AG09309 (cell line): ENCODE results near the gene GABARAPL1.
"Not testable (repeated sequence)": the region's sequence is repeated elsewhere in the genome, so short reads cannot be mapped to it uniquely, and the experiment has no call there.

ENCODE experiments used
- DNase-seq: peaks from one replicate; pipeline ENCODE4 v3.0.0-alpha.2; 2010; ENCODE audit warnings: low read depth
- H3K4me3 ChIP-seq: 2 replicates; pipeline ENCODE4 v1.5.1; 2011; ENCODE audit warnings: mild to moderate bottlenecking, low read depth, low read length, moderate library complexity; ENCODE audit not compliant: control insufficient read depth
- CTCF ChIP-seq: IDR thresholded peaks from 2 replicates; pipeline ENCODE4 v1.5.1; 2011; ENCODE audit warnings: mild to moderate bottlenecking, low read depth, low read length, inconsistent platforms; ENCODE audit not compliant: insufficient read depth, control insufficient read depth; ENCODE audit errors: missing control alignments

Gene GABARAPL1

GRCh38 chr12:10197879-10198278 is 14.8 kb upstream of the GABARAPL1 start:
- no peak overlapping the region for H3K4me3 ChIP-seq
- TF ChIP-seq CTCF, result no peak
- no peak for DNase-seq

DNA sequence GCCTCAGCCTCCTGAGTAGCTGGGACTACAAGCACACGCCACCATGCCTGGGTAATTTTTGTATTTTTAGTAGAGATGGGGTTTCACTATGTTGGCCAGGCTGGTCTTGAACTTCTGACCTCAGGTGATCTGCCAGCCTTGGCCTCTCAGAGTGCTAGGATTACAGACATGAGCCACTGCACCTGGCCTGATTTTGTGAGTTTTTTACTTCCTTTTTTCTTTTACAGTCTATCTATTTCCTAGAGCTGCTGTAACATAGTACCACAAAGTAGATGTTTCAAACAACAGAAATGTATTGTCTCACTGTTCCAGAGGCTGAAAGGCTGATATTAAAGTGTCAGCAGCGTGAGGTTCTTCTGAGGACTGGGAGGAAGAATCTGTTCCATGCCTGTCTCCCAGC is 8.2 kb upstream of the GABARAPL1 start:
- not testable (repeated sequence) for H3K4me3 ChIP-seq, DNase-seq

DNA sequence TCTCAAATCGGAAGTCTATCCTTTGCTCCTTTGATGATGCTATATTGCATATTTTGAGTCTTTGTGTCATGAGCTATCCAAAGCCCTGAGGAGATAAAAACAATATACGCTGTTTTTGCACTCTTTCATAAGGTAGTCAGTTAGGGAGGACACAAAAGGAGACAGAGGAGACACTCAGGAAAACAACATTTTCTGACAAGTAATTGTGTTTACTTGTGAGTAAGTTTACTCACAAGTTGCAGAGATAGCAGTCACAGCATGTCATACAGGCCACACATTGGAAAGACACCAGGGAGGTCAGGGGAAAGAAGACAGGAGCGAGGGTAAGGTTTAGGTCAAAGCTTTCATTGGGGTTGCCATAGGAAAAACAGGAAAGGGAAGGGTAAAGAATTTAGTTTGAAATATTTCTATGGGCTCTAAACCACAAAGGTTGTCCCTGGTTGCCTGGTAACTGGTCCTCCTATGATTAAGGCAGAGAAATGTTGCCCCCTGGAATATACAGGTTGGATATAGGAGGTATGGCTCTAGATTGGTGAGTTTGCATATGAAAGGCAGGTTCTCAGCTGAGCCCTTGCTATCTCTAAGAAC is 7.4 kb upstream of the GABARAPL1 start:
- no peak overlapping the region for H3K4me3 ChIP-seq
- DNase-seq, result no peak
- TF ChIP-seq CTCF, result no peak

DNA sequence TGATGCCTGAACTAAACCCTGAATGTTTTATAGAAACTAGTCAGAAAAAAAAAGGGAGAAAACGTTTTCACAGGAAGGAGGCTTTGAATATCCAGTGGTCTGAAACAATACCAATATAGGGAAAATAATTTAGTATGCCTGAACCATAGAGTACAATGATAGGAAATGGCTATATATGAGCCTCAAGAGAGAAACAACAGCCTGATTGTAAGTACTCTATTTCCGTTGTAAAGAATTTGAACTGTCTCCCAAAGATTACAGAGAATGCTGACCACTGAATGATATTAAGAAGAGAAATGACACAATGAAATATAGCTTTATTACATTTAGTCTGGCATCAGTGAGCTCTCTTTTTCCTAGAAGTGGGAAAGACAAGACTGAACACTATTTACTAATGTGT is 5.5 kb upstream of the GABARAPL1 start:
- no peak for DNase-seq
- no peak for TF ChIP-seq CTCF
- H3K4me3 ChIP-seq, result no peak overlapping the region

- no peak overlapping the region for H3K4me3 ChIP-seq
- TF ChIP-seq CTCF, result no peak
- no peak for DNase-seq
Measured at GRCh38 chr12:10210225-10210624, 2.5 kb upstream of the GABARAPL1 start.

DNA sequence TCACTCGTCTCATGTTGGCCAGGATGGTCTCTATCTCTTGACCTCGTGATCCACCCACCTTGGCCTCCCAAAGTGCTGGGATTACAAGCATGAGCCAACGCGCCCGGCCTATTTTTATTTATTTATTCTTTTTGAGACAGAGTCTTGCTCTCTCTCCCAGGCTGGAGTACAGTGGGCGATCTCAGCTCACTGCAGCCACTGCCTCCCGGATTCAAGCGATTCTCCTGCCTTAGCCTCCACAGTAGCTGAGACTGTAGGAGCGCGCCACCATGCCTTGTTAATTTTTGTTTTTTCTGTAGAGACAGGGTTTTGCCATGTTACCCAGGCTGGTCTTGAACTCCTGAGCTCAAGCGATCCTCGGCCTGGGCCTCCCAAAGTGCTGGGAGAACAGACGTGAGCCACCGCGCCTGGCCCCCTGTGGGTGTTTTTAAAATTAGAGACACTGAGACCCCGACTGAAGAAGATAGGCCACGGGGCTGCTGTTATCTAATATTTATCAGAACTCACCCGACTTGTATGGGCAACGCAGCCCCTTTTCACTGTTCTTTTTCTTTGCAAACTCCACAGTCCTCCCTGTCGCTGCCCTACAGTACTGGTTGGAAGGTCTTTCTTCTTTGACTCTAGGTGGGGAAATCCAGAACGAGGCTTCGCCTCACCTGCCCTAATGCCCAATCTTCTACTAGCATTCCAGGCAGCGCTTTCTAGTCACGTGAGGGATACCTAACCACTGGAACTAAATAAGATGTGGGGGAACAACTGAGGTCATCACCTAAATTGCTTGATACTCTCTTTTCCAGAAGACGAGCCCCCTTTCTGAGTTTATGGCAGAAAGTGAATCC is 1.4 kb upstream of the GABARAPL1 start:
- no peak for DNase-seq
- TF ChIP-seq CTCF, result no peak
- H3K4me3 ChIP-seq, result no peak overlapping the region

DNA sequence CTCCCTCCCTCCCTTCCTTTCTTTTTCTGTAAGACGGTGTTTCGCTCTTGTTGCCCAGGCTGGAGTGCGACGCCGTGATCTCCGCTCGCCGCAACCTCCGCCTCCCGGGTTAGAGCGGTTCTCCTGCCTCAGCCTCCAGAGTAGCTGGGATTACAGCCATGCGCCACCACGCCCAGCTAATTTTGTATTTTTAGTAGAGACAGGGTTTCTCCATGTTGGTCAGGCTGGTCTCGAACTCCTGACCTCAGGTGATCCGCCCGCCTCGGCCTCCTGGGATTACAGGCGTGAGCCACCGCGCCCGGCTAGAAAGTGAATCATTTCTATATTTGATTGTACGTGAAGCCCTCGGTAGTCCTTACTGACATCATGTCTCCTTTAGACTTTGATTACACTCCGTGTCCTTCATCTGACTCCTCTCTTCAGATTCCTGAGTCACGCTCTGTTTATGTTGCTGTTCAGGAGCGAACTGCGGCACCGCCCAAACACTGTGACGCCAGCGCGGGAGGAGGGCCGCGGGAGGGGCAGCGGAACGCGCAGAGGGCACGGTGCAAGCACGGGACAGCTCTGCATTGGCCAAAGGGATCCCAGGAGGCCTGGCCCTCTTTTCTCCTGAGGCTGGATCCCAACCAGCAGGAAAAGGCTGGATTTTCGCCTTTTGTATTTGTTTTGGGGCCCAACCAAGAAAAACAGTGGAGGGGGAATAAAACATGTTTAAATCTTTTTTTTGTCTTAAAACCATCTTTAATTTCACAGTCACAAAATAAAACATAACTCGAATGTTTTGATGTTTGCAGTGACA is 538 bp upstream of the GABARAPL1 start:
- no peak for TF ChIP-seq CTCF
- peak overlapping the region; percentile 96 for H3K4me3 ChIP-seq
- peak; percentile 98 for DNase-seq
